HG03060 (cell line): ENCODE data around the gene MAP3K7CL.

Experiments
- ATAC-seq: cut with Tn5 transposase; IDR thresholded peaks from one replicate; pipeline ENCODE4 v1.9.1; 2021; ENCODE audit warnings: low read depth, moderate number of reproducible peaks; ENCODE audit not compliant: unreplicated experiment

The MAP3K7CL gene

GRCh38 chr21:29219165-29219770 is 88.8 kb downstream of the MAP3K7CL start:
- ATAC-seq = no peak

- ATAC-seq = no peak
Observed at GRCh38 chr21:29221253-29221744, 90.9 kb downstream of the MAP3K7CL start.

DNA sequence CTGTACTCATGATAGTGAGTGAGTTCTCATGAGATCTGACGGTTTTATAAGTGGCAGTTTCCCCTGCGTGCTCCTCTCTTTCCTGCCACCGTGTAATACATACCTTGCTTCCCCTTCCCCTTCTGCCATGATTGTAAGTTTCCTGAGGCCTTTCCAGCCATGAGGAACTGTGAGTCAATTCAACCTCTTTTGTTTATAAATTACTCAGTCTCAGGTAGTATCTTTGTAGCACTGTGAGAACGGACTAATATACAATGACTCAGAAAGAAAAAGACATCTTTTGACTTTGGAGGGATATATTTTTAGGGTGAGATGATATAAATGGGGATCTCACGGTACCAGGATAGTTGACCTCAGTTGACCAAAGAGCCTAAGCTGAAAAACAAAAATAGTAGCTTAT is 93.6 kb downstream of the MAP3K7CL start:
- no peak for ATAC-seq
